GM13976 (cell line): ENCODE results near the gene RAPH1.

Source experiments
- DNase-seq: peaks from one replicate; pipeline ENCODE4 v3.0.0; 2012; ENCODE audit warnings: low spot score
- in situ Hi-C: fragments of 300-500 bp; cut with MboI; formaldehyde crosslinking; loops from one replicate; pipeline ENCODE4 v1.12.0; 2022; ENCODE audit warnings: low sequenced_read_pairs, mixed read lengths, inconsistent platforms; ENCODE audit not compliant: unreplicated experiment
- TF ChIP-seq, protein P1 (sequence below): IDR thresholded peaks from 2 replicates; pipeline ENCODE4 v1.5.1; 2012; ENCODE audit warnings: borderline replicate concordance, mild to moderate bottlenecking; ENCODE audit not compliant: insufficient read depth; ENCODE audit errors: extremely low read depth, missing control alignments, control extremely low read depth

The RAPH1 gene

DNA sequence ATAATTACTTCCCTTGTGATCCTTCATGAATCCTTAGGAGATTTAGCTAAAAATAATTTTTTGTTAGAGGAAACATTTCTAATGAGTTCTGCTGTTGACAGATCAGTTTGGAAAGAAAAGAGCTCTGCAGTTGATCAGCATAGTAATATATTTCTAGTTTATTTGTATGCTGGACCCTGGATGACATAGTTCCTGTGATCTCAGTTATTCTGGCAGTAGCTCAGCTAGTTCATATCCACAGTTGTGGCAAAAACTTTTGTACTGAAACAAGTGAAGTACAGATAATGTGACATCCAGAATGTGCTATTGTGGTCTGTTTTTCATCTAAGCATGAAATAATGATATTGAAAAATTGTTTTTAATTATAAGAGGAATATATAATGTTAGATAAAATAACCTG lies 173.2 kb downstream of the RAPH1 start:
- no peak for DNase-seq
- TF ChIP-seq, protein P1, sequence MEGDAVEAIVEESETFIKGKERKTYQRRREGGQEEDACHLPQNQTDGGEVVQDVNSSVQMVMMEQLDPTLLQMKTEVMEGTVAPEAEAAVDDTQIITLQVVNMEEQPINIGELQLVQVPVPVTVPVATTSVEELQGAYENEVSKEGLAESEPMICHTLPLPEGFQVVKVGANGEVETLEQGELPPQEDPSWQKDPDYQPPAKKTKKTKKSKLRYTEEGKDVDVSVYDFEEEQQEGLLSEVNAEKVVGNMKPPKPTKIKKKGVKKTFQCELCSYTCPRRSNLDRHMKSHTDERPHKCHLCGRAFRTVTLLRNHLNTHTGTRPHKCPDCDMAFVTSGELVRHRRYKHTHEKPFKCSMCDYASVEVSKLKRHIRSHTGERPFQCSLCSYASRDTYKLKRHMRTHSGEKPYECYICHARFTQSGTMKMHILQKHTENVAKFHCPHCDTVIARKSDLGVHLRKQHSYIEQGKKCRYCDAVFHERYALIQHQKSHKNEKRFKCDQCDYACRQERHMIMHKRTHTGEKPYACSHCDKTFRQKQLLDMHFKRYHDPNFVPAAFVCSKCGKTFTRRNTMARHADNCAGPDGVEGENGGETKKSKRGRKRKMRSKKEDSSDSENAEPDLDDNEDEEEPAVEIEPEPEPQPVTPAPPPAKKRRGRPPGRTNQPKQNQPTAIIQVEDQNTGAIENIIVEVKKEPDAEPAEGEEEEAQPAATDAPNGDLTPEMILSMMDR = no peak
- in situ Hi-C loops = no loop called here

DNA sequence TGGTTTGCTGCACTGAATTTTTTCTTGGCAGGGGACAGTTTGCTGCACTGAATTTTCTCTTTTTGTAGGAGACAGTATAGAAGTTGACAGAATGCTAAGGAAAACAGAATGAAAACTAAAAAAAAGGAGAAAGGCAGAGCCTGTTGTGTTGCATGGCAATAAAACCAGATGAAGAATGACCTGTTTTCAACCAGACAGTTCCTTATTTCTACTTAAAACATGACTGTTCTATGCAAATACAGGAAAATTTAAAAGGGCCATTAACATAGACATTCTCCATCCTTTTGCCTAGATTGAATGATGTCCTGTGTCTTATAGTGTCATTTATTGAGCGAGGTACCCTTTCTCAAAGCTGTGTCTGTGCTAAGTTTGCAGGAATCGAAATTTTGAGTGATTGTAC lies 173.6 kb downstream of the RAPH1 start:
- TF ChIP-seq, protein P1 = no peak
- no peak for DNase-seq
- in situ Hi-C loops = no loop called here

DNA sequence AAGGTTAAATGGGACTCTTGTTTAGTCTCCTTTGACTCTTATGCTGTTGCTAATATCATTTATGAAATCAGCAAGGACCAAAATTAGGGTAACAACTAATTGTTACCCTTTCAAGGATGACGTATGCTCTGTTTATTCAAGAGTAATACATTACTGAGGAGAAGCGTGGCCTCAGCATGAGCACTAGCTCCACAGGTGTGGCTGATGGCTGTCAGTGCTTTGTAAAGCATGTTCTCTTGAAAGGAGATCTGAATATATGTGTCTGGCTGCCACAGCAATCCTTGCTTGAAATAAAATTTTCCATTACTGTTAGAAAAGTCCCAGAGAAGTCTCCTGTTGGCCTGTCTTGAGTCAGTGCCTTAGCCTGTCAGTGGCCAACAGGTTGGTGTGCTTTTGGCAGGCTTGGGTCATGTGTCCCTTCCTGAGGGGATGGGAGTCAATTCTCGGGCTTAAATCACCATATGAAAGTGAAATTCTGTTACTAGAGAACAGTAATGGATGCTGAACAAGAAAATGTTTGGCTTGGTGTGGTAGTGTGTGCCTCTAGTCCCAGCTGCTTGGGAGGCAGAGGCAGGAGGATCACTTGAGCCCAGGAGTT lies 174.2 kb downstream of the RAPH1 start:
- TF ChIP-seq, protein P1 = no peak
- peak; percentile 22 for DNase-seq
- in situ Hi-C loops = no loop called here

DNA sequence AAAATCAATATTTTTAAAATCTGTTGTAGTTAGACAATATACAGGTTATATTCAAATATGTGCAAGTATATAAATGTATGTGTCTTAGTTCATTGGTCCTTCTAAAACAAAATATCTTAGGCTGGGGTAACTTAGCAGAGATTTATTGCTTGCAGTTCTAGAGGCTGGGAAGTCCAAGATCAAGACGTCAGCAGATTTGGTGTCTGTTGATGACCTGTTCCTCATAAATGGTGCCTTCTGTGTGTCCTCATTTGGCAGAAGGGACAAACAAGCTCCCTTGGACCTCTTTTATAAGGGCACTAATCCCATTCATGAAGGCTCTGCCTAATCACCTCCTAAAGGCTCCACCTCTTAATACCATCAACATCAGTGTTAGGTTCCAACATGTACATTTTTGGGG lies 175.7 kb downstream of the RAPH1 start:
- no peak for DNase-seq
- TF ChIP-seq, protein P1 = no peak
- in situ Hi-C loops = no loop called here

DNA sequence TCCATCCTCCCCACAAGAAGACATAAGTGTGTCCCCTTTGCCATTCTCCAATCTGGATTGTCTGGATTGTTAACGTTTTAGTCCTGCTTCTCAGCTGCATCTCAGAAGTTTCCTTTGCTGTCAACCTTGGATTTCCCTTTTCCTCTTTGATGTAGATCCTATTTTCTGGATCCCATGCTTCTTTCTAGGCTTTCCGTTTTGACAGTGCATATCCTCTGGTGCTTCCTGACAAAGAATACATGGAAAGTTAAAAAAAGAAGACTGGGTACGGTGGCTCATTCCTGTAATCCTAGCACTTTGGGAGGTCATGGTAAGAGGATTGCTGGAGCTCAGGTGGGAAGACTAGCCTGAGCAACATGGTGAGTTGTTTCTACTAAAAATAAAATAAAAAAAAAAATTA lies 180.1 kb downstream of the RAPH1 start:
- in situ Hi-C loops = no loop called here
- TF ChIP-seq, protein P1 = no peak
- no peak for DNase-seq

DNA sequence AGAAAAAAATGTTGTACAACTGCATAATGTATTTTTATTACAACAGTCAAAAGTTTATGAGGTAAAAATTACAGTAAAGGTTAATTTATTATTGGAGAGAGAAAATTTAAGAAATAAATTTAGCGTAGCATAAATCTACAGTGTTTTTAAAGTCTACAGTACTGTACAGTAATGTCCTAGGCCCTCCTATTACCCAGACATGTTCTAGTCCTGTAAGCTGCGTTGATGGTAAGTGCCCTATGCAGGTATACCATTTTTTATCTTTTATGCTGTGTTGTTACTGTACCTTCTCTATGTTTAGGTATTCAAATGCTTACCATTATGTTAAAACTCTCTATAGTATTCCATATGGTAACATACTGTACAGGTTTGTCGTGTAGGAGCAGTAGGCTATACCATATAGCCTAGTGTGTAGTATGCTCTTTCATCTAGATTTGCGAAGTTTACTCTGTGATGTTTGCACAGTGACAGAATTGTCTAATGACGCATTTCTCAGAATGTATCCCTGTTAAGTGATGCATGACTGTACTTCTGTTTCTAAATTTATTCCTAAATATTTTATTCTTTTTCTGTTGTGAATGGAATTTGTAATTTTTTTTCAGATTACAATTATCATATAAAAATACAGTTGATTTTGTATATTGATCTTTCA lies 182.4 kb downstream of the RAPH1 start:
- TF ChIP-seq, protein P1 = no peak
- in situ Hi-C loops = no loop called here
- no peak for DNase-seq
